ENCODE measurements around the gene PEAR1.

DNA sequence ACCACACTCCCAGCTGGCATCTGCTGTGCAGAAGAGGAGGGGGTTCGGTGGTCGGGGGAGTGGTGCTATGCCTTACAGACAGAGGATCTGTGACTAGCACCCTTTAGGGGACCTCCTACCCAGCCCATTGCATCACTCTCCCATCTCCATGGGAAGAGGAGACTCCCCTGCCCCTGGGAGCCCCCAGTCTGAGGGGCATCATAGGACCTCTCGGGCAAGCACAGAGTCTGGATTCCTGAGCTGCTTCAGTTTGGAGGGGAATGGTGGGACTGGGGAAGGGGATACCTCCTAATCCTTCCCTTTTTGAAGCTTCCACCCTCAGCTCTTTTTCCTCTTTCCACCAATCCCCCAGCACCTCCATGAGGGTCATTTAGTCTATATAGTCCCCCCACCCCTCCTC lies 36.0 kb upstream of the PEAR1 start:
- no peak for TF ChIP-seq POLR2A (IDR thresholded peaks at IDR 0.05; ENCODE audit: low read length)
- TF ChIP-seq, protein P1, sequence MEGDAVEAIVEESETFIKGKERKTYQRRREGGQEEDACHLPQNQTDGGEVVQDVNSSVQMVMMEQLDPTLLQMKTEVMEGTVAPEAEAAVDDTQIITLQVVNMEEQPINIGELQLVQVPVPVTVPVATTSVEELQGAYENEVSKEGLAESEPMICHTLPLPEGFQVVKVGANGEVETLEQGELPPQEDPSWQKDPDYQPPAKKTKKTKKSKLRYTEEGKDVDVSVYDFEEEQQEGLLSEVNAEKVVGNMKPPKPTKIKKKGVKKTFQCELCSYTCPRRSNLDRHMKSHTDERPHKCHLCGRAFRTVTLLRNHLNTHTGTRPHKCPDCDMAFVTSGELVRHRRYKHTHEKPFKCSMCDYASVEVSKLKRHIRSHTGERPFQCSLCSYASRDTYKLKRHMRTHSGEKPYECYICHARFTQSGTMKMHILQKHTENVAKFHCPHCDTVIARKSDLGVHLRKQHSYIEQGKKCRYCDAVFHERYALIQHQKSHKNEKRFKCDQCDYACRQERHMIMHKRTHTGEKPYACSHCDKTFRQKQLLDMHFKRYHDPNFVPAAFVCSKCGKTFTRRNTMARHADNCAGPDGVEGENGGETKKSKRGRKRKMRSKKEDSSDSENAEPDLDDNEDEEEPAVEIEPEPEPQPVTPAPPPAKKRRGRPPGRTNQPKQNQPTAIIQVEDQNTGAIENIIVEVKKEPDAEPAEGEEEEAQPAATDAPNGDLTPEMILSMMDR (IDR thresholded peaks at IDR 0.05): no peak
- TF ChIP-seq MAFK (IDR thresholded peaks at IDR 0.05; ENCODE audit: partially characterized antibody): no peak
- no peak for TF ChIP-seq RNF2 (IDR thresholded peaks at IDR 0.05; ENCODE audit: borderline replicate concordance, low read depth)
- TF ChIP-seq, protein P2, sequence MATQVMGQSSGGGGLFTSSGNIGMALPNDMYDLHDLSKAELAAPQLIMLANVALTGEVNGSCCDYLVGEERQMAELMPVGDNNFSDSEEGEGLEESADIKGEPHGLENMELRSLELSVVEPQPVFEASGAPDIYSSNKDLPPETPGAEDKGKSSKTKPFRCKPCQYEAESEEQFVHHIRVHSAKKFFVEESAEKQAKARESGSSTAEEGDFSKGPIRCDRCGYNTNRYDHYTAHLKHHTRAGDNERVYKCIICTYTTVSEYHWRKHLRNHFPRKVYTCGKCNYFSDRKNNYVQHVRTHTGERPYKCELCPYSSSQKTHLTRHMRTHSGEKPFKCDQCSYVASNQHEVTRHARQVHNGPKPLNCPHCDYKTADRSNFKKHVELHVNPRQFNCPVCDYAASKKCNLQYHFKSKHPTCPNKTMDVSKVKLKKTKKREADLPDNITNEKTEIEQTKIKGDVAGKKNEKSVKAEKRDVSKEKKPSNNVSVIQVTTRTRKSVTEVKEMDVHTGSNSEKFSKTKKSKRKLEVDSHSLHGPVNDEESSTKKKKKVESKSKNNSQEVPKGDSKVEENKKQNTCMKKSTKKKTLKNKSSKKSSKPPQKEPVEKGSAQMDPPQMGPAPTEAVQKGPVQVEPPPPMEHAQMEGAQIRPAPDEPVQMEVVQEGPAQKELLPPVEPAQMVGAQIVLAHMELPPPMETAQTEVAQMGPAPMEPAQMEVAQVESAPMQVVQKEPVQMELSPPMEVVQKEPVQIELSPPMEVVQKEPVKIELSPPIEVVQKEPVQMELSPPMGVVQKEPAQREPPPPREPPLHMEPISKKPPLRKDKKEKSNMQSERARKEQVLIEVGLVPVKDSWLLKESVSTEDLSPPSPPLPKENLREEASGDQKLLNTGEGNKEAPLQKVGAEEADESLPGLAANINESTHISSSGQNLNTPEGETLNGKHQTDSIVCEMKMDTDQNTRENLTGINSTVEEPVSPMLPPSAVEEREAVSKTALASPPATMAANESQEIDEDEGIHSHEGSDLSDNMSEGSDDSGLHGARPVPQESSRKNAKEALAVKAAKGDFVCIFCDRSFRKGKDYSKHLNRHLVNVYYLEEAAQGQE (IDR thresholded peaks at IDR 0.05): no peak
- TF ChIP-seq, protein P3, sequence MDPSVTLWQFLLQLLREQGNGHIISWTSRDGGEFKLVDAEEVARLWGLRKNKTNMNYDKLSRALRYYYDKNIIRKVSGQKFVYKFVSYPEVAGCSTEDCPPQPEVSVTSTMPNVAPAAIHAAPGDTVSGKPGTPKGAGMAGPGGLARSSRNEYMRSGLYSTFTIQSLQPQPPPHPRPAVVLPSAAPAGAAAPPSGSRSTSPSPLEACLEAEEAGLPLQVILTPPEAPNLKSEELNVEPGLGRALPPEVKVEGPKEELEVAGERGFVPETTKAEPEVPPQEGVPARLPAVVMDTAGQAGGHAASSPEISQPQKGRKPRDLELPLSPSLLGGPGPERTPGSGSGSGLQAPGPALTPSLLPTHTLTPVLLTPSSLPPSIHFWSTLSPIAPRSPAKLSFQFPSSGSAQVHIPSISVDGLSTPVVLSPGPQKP (IDR thresholded peaks at IDR 0.05; ENCODE audit: low read depth, low read length): no peak
- no peak for TF ChIP-seq BHLHE40 (IDR thresholded peaks at IDR 0.05; ENCODE audit: low read depth, low read length)
- TF ChIP-seq MAX (IDR thresholded peaks at IDR 0.05): no peak
- no peak for TF ChIP-seq RFX5 (IDR thresholded peaks at IDR 0.05)
- TF ChIP-seq JUNB (IDR thresholded peaks at IDR 0.05): no peak
- no peak for TF ChIP-seq ZC3H11A (IDR thresholded peaks at IDR 0.05)
- TF ChIP-seq CEBPB (IDR thresholded peaks at IDR 0.05): no peak
- no peak for TF ChIP-seq RAD21 (conservative IDR thresholded peaks at IDR 0.05 in 1 of 2, IDR thresholded peaks at IDR 0.05 in 1 of 2)
- TF ChIP-seq PBX3 (IDR thresholded peaks at IDR 0.05): no peak

Data from A549 (cell line).